ENCODE results near the gene B9D1. TPM values are rescaled to one million over a fixed set of nuclear protein-coding genes. Genes with fewer than 3 reads are reported as not detected.

Gene B9D1
- total RNA-seq, 1 donor from 2014 or later: 8.9 TPM

DNA sequence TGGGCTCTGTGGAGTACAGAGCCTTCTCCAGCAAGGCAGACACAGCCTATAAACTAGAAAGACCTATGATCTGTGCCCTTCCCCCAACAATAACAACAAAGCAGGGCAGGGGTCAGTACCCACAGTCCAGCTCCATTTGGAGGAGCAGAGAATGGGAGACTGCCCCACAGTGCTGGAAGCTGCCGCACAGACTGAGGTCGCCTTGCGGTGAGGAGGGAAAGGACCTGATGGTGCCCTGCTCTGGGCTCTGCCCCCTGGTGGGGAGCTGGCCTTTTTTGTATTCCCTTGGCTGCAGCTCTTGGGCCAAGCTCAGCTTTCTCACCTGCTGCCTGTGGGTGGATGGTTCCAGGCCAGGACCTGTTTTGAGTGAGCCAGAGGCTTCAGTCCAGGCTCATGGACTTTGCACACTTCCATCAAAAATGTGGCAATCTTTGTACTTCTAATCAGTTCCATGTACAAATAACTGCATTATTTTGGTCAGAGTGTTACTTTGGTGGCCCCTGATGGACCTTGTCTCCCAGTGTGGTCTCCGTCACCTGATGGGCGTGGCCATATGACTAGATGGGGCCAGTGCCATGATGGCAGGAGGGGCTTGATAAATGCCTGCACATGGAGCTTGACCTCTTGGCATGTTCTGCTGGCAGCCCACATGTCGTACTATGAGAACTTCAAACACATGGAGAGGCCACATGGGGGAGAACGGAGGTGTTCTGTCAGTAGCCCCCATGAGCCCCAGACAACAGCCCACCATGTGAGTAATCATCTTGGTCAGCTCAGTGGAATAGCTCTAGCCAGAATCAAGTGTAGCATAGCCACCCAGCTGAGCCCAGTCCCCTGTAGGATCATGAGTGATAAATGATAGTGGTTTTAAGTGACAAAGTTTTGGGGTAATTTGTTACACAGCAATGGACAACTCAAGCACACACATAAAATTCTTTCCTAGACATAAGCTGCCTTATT lies 24.2 kb downstream of the B9D1 start:
- DNase-seq (ENCODE audit: low read depth in 2 of 2): peak; percentile 75 to 78

DNA sequence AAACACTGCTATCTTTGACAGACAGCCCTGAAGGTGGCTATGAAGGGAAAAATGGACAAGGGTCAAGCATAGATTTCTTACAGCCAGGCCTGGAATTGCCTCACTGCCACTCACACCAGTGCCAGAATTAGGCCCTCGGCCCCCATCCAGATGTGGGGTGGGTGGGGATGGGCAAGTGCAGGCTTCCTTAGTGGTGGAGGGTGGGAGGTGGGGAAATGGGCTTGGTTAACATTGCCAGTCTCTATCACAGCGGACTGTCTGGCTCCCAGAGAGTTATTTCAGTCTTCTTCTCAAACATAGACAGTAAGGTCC lies 24.9 kb downstream of the B9D1 start:
- no peak for DNase-seq (ENCODE audit: low read depth in 2 of 2)

DNA sequence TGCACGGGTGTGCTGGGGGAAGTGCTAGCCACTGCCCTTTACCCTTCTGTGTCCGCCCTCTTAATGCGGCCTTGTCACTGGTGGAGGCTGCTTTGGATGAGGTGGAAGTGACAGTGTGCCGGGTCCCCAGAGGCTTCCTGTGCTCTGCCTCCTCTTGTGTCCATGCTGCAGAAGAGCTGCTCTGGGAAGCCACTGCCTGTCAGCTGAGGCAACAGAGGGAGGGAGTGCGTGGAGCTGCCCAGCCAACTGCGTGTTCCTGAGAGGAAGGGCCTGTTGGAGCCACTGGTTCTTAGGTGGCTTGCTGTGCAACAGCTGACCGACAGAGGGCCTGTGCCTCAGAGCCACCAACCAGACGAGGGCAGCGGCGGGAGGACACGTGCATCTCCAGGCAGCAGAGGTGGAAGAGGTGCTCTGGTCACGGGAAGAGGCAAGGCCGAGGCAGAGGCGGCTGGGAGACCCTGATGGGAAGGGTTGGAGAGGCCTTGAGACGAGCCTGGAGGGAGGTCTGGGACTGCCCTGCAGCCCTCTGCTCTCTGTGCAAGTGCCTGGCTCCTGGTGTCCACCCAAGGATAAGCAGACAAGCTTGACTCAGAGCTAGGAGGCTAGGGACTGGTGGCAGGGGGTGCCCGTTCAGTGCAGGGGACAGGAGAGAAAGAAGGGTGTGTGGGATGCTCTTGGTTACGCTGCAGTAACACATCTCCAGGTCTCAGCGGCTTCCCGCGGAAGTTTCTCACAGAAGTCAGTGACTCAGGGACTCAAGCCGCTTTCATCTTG lies 25.4 kb downstream of the B9D1 start:
- DNase-seq (ENCODE audit: low read depth in 2 of 2): peak in 1 of 2 donors; percentile 74

DNA sequence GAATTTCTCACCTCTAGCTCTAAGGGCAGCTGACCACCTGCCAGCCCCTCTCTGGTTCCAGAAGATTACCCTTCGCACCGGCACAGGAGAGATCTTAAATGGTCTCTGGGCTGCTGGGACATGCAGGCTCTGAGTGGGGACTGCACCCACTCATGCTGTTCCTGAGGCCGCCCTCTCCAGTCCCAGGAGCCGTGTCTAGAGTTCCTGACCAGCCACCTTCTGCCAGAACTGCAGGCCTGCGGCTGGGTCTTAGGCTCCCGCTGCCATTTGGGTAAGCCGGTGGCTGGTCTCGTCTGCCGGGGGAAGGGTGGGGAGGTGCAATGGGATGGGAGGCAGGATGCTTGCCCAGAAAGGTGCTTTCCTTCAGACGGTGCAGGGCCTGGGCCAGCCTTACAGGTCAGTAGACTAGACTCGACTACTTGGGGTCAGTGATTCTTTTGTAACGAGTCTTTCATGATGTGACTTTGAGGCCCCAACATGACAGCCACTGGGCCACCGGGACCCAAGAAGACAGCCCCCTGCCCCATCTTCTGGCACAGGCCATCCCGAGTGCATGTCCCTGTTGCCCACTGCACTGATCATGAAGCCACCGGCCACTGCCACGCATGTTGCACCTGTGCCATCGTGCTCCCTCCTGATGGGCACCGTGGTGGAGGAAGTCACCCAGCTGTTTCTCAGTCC lies 26.4 kb downstream of the B9D1 start:
- DNase-seq (ENCODE audit: low read depth in 2 of 2): no peak

DNA sequence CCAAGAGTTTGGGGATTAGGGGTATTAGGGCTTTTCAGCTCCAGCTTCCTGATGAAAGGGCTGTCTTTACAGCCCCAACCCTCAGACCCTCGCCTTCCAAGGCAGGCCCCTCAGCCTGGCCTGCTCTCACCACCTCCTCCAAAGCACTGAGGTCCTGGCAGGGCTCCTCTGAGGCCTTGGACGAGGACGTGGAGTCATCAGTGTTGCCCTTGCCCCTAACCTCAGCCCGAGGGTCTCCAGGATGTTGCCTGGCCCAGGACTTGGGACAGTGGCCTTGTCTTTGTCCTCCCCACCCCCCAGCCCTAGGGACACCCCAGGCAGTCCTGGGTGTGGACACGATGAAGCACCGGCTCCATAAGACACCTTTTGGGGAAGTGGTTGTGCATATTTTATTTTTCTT lies 28.2 kb downstream of the B9D1 start:
- DNase-seq (ENCODE audit: low read depth in 2 of 2): no peak

DNA sequence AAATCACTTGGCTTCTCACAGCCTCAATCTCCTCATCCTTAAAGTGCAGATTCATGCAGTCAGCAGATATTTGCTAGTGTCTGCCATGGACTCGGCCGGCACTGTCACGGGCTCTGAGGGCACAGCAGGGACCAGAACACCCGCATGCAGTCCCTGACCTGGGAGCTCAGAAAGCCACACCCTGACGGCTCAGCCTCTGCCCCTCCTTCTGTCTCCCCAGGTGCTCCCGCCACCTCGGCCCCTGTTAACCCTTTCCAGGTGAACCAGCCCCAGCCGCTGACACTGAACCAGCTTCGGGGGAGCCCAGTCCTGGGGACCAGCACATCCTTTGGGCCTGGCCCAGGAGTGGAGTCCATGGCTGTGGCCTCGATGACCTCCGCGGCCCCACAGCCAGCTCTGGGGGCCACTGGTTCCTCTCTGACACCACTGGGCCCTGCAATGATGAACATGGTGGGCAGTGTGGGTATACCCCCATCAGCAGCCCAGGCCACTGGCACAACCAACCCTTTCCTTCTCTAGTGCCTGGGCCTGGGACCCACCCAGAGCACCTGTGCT lies 28.7 kb downstream of the B9D1 start:
- no peak for DNase-seq (ENCODE audit: low read depth in 2 of 2)

DNA sequence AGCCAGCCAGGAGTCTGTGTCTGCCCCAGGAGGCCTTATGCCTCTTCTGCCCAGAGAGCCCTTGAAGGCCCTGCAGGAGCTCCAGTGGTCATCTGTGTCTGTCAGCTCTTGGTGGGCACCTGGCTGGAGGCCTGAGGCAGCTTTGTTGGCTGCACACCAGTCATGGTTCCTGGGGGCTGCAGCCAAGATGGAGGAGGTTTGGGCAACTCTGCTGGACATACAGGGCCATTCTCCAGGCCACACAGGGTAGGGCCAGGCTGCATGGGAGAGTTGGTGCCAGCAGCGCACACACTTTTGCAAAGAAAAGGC lies 29.4 kb downstream of the B9D1 start:
- no peak for DNase-seq (ENCODE audit: low read depth in 2 of 2)

DNA sequence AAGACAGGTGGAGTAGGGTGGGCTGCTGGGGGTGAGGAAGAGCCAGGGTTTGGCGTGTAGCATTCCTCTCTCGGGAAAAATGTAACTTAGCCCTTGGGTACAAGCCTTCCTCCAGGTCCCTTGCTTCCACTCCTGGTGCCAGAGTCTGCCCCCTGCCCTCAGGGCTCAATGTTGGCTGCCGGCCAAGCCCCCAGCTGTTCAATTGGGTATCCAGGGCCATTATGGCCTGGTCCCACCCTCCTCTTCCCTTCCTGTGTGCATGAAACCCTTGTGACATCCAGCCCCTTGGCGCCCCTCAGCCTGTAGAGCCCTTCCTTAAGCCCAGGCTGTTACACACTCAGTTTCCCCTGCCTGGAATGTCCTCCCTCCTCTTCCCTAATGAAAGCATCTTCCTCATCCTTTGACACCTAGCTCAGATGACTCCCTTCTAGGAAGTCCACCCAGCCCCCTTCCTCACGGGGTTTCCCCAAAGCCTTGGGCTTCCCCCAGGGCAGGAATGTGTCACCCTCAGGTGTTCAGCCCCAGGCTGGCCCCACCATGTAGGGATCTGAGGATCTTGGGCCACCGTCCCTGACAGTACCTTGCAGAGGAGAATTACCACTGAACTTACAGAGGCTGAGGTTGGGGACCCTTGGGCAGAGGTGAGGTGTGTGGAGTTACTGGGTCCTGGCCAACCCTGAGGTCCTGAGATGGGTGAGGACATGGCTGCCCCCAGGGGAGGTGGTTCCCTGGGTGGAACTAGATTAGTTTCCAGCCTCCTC lies 30.0 kb downstream of the B9D1 start:
- DNase-seq (ENCODE audit: low read depth in 2 of 2): no peak

DNA sequence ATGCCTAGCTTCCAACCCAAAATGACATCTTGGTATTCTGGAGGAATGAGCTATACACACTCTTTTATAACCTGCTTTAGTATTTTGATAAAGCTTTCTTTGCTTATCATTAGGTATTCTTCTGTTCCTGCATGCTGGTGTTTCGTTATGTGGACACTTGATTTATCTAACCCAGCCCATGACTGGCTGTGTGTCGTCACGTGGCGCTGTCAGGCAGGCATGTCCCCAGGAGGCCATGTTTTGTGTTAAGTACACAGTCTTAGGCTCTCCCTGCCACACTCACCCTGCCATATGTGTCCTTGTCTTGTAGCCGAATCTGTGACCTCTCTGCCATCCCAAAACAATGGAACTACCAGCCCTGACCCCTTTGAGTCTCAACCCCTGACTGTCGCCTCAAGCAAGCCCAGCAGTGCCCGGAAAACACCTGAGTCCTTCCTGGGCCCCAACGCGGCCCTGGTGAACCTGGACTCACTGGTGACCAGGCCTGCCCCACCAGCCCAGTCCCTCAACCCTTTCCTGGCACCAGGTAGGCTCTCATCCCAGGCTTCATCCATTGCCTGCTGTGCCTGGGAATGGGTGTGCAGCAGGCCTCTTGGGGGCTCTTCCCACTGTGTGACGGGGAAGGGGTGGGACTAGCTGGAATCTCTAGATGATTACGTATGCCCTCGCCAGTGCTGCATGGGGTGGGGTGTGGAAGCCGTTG lies 30.8 kb downstream of the B9D1 start:
- DNase-seq (ENCODE audit: low read depth in 2 of 2): no peak

DNA sequence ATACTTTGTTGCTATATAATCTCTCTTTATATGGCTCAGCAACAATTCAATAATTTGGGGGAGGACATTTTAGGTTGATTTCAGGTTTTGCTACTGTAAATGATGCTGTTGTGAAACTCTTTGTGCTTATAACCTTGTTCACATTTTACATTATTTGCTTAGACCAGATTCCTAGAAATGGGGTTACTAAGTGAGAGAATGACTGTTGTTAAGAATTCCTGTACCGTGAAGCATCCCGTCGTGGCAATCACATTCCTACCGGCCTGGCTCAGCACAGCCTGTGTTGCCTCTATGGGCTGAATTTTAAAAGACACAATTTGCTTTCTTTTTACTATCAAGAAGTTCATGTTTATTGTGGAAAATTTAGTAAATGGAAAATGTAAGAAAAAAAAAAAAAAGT lies 31.4 kb downstream of the B9D1 start:
- no peak for DNase-seq (ENCODE audit: low read depth in 2 of 2)

DNA sequence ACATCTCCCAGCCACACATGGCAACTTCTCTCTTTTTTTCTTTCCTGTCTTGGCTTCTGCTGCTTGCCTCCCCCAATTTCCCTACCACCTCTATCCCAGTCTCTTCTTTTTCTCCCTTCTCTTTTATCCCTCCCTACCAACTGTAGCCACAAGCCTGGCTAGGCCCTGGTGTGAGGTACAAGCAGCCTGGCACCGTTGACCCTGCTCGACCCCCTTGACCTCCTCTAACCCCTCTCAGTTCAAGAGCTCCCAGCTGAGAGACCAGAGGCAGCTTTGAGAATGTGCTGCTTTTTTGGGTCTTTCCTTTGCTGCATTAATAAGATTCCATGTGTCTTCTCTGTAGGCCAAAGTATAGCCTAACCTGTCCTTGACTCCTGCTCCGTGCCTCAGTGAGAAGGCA lies 32.3 kb downstream of the B9D1 start:
- no peak for DNase-seq (ENCODE audit: low read depth in 2 of 2)

DNA sequence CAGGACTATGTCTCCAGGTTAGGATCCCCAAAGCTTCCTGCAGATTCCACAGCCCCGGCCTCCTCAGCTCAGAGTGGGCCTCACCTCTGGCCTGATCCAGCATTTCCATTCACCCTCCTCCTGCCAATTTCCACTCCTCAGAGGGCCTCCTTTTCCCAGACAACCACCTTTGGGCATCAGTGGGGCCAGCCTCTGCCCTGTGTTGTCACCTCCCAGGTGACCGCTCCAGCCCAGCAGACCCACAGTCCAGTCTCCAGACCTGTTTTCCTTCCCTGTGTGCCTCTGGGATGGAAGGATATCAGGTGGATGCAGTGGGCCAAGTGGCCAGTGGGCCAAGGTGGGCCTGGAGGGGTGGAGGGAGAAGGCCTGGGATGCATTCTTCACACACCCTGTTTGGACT lies 32.7 kb downstream of the B9D1 start:
- DNase-seq (ENCODE audit: low read depth in 2 of 2): no peak

DNA sequence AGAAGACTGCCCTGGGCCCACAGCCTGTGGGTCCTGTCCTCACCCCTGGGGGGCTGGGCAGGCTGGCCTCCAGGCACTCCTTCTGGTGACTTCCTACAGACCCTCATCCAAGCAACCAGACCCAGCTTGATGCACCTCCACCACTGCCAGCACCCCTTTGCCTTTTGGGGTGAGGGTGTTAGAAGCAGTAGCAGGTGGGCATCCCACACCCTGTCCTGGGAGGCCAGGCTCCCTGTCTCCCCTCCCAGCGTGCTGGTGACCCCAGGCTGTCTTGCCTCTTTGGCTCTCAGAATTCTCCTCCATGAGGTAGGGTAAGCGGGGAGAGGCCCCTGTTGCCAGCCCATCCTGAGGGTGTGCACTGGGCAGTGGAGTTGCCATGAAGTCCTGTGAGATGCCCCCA lies 33.4 kb downstream of the B9D1 start:
- no peak for DNase-seq (ENCODE audit: low read depth in 2 of 2)

DNA sequence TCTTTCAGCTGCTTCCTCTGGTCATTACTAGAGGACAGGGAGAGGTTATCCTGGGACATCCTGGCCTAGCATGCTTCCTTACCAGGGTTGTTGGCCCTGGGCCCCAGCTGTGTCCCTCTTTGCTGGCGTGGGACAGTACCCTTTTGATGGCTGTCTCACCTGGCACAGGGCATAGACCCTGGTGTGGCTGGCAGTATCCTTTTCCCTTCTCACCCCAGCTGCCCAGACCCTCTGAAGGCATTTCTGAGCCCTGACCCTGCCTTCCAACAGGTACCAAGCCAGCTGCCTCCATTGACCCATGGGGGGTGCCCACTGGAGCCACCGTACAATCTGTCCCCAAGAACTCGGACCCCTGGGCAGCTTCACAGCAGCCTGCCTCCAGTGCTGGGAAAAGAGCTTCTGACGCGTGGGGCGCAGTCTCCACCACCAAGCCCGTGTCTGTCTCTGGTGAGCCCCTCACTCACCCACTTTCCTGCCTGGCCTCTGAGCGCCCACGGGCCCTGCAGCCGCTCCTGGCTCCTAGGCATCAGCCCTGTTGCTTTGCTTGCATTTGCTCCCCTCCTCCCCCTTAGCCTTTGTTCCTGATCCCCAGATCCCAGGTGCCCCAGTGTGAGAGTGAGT lies 34.0 kb downstream of the B9D1 start:
- DNase-seq (ENCODE audit: low read depth in 2 of 2): no peak

DNA sequence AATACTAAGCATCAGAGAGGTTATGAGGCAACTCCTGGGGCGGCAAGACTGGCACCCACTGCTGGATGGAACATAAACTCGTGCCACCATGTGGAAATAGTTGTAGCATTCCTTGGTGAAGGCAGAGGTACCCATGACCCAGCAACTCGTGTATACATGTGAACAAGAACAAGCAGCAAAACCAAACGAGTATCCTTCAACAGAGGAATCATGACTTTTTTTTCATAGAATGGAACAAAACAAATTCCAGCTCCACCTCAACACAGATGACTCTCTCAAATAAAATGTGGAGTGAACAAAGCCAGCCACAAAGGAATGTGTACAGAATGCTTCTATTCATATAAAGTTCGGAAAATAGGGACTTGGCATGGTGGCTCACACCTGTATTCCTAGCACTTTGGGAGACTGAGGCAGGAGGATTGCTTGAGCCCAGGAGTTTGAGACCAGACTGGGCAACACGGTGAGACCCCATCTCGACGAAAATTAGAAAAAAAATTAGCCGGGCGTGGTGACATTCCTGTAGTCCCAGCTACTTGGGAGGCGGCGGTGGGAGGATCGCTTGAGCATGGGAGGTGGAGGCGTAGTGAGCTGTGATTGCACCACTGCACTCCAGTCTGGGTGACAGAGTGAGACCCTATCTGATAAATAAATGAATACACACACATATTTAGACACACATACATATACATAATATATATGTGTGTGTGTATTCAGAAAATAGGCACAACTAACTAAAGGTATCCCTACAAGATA lies 35.3 kb downstream of the B9D1 start:
- DNase-seq (ENCODE audit: low read depth in 2 of 2): no peak

DNA sequence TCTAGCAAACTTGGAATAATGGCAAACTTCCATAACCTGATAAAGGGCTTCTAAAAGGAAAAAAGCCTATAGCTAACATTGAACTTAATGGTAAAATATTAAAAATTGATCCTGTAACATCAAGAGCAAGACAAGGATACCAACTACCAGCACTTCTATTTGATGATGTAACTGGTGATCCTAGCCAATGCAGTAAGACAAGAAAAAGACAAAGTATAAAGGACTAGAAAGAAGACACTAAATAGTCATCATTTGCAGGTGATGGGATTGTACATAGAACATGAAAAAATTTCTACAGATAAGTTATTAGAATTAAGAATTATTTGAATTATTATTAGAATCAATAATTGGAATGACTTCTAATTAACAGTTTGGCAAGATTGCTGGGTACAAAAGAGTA lies 37.0 kb downstream of the B9D1 start:
- no peak for DNase-seq (ENCODE audit: low read depth in 2 of 2)

DNA sequence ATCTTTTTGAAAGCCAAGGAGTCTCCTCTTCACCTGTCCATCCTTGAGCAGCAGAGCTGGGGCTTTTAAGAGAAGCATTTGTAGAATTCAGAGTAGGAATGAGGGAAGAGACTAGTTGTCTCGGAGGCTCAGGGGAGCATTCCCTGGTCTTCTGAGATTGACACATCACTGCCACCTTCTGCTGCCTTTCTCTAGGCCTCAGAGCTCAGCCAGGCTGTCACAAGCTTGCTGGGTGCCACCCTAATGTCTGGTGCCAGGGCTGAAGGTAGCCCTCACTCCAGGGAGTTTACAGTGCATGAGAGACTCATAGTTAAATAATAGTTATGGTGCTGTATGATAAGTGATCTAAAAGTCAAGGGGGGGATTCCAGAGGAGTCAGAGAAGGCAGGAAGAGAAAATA lies 39.7 kb downstream of the B9D1 start:
- DNase-seq (ENCODE audit: low read depth in 2 of 2): no peak

DNA sequence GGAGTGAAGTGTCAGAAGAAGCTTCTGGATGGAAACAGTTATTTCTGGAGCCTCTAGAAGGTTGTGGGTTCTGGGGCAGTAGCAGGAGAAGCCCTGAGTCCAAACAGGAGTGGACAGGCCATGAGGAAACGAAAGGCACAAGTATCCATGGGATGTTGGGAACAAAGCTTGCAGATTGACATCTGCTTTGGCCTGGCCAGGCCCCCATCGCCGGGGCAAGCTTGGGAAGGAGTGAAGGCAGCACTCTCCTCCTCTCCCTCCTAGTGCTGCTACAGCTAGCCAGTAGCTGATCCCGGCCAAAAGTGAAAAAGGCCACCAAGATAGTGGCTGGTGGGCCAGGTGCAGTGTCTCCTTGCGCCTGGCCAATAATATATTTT lies 40.4 kb downstream of the B9D1 start:
- DNase-seq (ENCODE audit: low read depth in 2 of 2): no peak

DNA sequence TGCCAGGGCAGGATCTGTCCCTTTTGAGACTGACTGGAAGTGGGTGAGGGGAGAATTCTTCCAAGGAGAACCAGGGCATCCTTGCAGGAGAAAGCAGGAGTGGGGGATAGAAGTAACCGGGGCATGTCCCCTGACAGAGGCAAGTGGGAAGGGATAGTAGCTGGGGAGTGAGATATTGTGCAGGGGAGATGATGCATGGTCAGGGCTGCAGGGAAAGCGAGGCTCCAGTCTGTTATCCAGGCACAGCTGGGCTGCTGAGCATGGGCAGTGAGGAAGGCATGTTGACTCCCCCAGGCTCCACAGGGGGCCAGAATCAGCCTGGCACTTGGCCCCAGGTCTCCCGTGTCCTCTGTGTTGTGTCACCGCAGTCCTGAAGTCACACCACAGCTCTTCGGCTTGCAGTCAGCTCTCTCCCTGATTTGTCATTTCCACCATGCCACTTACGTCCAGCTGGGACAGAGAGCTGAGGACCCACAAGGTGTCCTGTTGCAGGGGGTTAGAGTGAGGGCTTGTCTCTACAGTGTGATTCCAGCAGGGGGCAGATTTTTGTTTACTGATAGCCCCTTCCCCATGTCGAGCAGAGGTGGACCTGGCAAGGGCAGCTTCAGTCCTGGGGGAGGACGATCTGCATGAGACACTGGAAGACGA lies 40.9 kb downstream of the B9D1 start:
- no peak for DNase-seq (ENCODE audit: low read depth in 2 of 2)
